ENCODE measurements around the gene LYG2.

GRCh38 chr2:99285526-99285925 lies 30.1 kb upstream of the LYG2 start:
- TF ChIP-seq, protein P1, sequence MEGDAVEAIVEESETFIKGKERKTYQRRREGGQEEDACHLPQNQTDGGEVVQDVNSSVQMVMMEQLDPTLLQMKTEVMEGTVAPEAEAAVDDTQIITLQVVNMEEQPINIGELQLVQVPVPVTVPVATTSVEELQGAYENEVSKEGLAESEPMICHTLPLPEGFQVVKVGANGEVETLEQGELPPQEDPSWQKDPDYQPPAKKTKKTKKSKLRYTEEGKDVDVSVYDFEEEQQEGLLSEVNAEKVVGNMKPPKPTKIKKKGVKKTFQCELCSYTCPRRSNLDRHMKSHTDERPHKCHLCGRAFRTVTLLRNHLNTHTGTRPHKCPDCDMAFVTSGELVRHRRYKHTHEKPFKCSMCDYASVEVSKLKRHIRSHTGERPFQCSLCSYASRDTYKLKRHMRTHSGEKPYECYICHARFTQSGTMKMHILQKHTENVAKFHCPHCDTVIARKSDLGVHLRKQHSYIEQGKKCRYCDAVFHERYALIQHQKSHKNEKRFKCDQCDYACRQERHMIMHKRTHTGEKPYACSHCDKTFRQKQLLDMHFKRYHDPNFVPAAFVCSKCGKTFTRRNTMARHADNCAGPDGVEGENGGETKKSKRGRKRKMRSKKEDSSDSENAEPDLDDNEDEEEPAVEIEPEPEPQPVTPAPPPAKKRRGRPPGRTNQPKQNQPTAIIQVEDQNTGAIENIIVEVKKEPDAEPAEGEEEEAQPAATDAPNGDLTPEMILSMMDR (IDR thresholded peaks at IDR 0.05): no peak
- TF ChIP-seq POLR2A (IDR thresholded peaks at IDR 0.05) (no peak), POLR2AphosphoS5 (IDR thresholded peaks at IDR 0.05) (no peak)
